Measurements from ENCODE around the gene POU2F1. TPM values are rescaled to one million over a fixed set of nuclear protein-coding genes. Genes with fewer than 3 reads are reported as not detected.
A peak's percentile ranks its signal among the peaks of the same experiment; 100 is the strongest.
"Not testable (repeated sequence)": the region's sequence is repeated elsewhere in the genome, so short reads cannot be mapped to it uniquely, and the experiment has no call there.

The POU2F1 gene
- total and polyA plus RNA-seq, 3 donors from 2014 or later: 17.1 to 36.9 (median 36.0) TPM

DNA sequence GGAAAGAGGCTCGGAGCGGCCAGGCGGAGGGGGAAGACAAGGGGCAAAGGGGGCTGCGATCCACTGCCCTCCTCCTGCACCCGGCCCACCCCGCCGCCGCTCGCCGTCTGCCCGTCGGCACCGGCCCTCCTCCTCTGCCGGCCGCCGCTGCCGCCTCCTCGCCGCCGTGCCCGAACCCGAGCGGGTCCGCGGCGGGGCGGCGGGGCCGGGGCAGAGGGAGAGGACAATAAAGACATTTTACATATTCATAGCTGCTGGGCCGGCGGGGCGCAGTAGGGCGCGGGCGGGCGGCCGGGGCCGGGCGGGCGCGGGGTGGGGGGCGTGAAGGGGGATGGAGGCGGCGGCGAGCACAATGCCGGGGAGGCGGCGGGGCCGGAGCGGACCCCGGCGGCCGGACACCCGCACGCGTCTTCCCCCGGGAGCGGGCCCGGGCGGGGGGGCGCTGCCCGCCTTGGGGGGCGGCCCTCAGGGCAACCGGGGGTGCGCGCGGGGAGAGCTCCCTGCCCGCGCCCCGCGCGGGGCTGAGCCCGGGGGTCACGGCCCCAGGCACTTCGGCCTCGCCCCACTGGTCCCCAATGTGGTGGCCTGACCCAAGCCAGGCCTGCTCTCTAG lies 546 bp downstream of the POU2F1 start:
- H3K27me3 ChIP-seq: no peaks in the 10 kb centered on the region
- intact Hi-C loops (cut with DNase I; ENCODE audit: low total_unique reads): no loop called here
- TF ChIP-seq, protein P1, sequence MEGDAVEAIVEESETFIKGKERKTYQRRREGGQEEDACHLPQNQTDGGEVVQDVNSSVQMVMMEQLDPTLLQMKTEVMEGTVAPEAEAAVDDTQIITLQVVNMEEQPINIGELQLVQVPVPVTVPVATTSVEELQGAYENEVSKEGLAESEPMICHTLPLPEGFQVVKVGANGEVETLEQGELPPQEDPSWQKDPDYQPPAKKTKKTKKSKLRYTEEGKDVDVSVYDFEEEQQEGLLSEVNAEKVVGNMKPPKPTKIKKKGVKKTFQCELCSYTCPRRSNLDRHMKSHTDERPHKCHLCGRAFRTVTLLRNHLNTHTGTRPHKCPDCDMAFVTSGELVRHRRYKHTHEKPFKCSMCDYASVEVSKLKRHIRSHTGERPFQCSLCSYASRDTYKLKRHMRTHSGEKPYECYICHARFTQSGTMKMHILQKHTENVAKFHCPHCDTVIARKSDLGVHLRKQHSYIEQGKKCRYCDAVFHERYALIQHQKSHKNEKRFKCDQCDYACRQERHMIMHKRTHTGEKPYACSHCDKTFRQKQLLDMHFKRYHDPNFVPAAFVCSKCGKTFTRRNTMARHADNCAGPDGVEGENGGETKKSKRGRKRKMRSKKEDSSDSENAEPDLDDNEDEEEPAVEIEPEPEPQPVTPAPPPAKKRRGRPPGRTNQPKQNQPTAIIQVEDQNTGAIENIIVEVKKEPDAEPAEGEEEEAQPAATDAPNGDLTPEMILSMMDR (IDR thresholded peaks at IDR 0.05): no peak
- no peak for TF ChIP-seq POLR2A (IDR thresholded peaks at IDR 0.05)
- peaks cover 18% of the 10 kb centered on the region for H3K4me1 ChIP-seq
- no peaks in the 10 kb centered on the region for H3K36me3 ChIP-seq (ENCODE audit: low read depth, missing control alignments)
- WGBS, 2 donors: 0 to 3% methylated on average over 8 to 47 of the region's 76 CpGs
- H3K27ac ChIP-seq: peak overlapping the region; percentile 98
- H3K4me3 ChIP-seq: peak overlapping the region; percentile 91 to 97
- no peaks in the 10 kb centered on the region for H3K9me3 ChIP-seq
- DNase-seq: peak; percentile 17

DNA sequence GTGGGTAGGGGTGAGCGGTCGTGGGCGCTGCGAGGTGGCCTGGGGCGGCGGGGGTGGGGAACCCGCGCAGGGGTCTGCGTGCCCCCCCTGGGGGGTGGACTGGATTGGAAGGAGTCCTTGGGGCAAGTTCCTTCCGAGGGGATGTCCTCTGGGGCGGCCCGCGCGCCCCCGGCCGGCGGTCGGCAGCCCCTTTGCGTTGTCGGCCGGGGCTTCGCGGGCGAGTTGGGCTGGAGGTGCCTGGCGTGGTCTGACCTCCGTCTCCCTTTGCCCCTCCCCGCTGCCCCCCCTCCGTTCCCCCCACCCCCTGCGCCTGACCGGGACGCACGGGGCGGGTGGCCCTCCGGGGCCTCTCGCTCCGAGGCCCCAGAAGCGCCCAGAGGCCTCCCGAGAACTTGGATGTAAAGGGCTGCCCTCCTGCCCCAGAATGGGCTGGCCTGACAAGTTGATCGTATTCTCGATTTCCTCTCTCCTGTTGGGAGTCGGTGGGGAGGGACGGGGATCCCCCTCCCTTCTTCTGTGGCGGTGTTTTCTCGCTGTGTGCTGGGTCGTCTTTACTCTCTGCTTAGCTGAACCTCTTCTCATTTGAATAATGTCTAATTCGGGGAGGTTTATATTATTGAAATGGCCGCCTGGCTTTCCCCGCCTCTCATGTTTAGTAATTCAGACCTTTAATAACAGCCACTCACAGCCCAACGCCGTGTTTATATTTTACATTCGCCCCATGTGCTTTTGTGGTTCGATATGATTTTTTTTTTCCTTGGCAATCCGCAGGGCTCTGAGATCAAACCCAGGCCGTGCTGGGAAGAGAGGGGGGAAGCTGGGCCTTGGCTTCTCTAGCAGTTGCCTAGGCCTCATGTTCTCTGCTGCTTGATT lies 1.3 kb downstream of the POU2F1 start:
- Histone ChIP-seq H3K4me3 (peak overlapping the region; percentile 91 to 97), H3K9me3 (no peaks in the 10 kb centered on the region), H3K36me3 (ENCODE audit: low read depth, missing control alignments) (no peaks in the 10 kb centered on the region), H3K27ac (peak overlapping the region; percentile 98), H3K27me3 (no peaks in the 10 kb centered on the region), H3K4me1 (peaks cover 18% of the 10 kb centered on the region)
- intact Hi-C loops (cut with DNase I; ENCODE audit: low total_unique reads): no loop called here
- TF ChIP-seq, protein P1 (IDR thresholded peaks at IDR 0.05): no peak
- peak; percentile 62 for TF ChIP-seq POLR2A (IDR thresholded peaks at IDR 0.05)
- peak; percentile 88 for DNase-seq
- 0% methylated on average over 16 to 51 of the region's 54 CpGs for WGBS, 2 donors

DNA sequence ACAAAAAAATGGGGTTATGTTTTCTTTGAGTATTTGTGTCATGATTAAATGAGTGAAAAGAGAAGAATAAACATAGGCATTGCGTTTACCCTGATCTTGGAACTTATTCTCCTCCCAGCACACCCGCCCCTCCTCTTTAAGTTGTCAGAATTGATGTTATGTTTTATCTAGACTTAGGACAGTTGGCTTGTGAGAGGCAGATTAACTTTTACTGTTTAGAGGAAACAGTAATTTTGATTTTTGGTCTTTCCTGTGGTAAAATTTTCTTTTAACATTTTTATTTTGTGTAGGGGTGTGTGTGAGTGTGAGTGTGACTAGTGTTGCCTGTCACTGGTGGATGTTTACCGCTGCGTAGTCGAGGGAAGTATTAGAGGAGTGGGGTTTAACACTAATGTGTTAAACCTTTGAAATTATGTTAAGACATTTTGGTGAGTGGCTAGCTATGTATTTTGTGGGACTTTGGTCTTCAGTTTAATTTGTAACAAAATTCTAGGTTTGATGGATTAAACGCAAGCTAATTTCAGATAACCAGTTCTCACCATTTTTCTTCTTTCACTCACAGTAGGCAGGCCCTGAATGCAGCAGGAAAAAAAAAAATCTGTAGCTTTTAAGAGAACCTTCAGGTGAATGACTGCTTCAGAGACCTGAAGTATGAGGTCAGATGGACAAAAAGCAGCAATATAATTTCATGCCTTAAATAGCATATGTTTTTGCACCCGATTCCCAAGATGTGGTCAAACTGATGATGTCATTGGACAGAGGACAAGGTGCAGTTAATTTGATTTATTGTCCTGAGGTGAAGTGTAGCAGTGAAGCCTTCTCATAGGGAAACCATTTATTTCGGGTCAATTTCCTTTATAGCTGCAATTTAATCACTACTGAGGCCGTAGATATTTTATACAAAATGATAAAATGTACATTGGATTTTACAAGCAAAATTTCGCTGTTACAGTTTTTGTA lies 2.7 kb downstream of the POU2F1 start:
- Histone ChIP-seq H3K4me3 (no peak overlapping the region), H3K9me3 (no peaks in the 10 kb centered on the region), H3K4me1 (peaks cover 18% of the 10 kb centered on the region), H3K27ac (peak overlapping the region in 1 of 2 donors; percentile 98), H3K27me3 (no peaks in the 10 kb centered on the region), H3K36me3 (ENCODE audit: low read depth, missing control alignments) (no peaks in the 10 kb centered on the region)
- intact Hi-C loops (cut with DNase I; ENCODE audit: low total_unique reads): no loop called here
- TF ChIP-seq, protein P1 (IDR thresholded peaks at IDR 0.05): no peak
- TF ChIP-seq POLR2A (IDR thresholded peaks at IDR 0.05): no peak
- WGBS, 2 donors: 54 to 56% methylated on average over 10 of the region's 10 CpGs
- DNase-seq: no peak

DNA sequence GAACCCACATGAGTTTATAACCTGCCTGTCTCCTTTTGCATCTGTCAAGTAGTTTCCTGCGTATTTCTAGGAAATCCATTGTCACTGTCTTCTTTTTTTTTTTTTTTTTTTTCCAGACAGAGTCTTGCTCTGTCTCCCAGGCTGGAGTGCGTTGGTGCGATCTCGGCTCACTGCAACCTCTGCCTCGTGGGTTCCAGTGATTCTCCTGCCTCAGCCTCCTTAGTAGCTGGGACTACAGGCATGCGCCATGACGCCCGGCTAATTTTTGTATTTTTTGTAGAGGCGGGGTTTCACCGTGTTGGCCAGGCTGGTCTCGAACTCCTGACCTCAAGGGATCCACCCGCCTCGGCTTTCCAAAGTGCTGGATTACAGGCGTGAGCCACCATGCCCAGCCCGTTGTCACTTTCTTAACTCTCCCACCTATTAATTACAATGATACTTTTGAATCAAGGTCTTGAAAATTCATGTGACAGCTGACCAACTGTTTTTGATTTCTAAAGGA lies 4.1 kb downstream of the POU2F1 start:
- H3K4me3 ChIP-seq; H3K27ac ChIP-seq; H3K36me3 ChIP-seq (ENCODE audit: low read depth, missing control alignments); DNase-seq; H3K9me3 ChIP-seq; H3K27me3 ChIP-seq; intact Hi-C loops (cut with DNase I; ENCODE audit: low total_unique reads): not testable (repeated sequence)
- 70 to 78% methylated on average over 15 of the region's 15 CpGs for WGBS, 2 donors
- H3K4me1 ChIP-seq: peaks cover 21% of the 10 kb centered on the region
